ENCODE data around the gene DNTT. TPM values are rescaled to one million over a fixed set of nuclear protein-coding genes. Genes with fewer than 3 reads are reported as not detected.

DNTT gene
- total and polyA plus RNA-seq, 2 of the 13 experiments (the other 11 are each of a cell fraction or from before 2014, with no cell fraction given): not detected

GRCh38 chr10:96305019-96305418, 785 bp downstream of the DNTT start:
- Histone ChIP-seq H3K36me3 (replicated peaks in 1 of 2; ENCODE audit: control insufficient read depth in 1 of 2, insufficient read depth in 2 of 2, low read length in 2 of 2) (no peaks in the 10 kb centered on the region), H2AFZ (ENCODE audit: low read length) (no peak overlapping the region), H3K9ac (ENCODE audit: insufficient read depth, low read depth, low read length) (no peak overlapping the region), H3K27me3 (ENCODE audit: control insufficient read depth in 1 of 2, insufficient read depth in 2 of 2, low read length in 2 of 2) (peaks cover 1 to 3% of the 10 kb centered on the region in 2 experiments; a peak in 2 of 5 replicates), H3K9me3 (ENCODE audit: low read length) (no peaks in the 10 kb centered on the region), H3K27ac (ENCODE audit: extremely low read length, insufficient read depth, low read length) (no peak overlapping the region), H3K4me1 (ENCODE audit: insufficient read depth, low read length) (no peaks in the 10 kb centered on the region), H3K4me2 (ENCODE audit: low read depth, low read length) (no peak overlapping the region), H3K4me3 (replicated peaks in 1 of 3; ENCODE audit: insufficient read depth in 1 of 3, low read depth in 2 of 3, low read length in 3 of 3) (no peak overlapping the region), H3K79me2 (ENCODE audit: insufficient read depth, low read length) (no peaks in the 10 kb centered on the region), H4K20me1 (ENCODE audit: insufficient read depth, low read length) (no peaks in the 10 kb centered on the region)
- BruUV-seq (replicated peaks): no TSS peak
- TF ChIP-seq ZKSCAN5 (CRISPR knock-in tag; IDR thresholded peaks at IDR 0.05): no peak
- no peak for TF ChIP-seq KLF12 (CRISPR knock-in tag; IDR thresholded peaks at IDR 0.05; ENCODE audit: borderline replicate concordance)
- TF ChIP-seq NR2F1 (CRISPR knock-in tag; IDR thresholded peaks at IDR 0.05): no peak
- TF ChIP-seq STAT5B (CRISPR knock-in tag; IDR thresholded peaks at IDR 0.05): no peak
- no peak for TF ChIP-seq ZNF605 (CRISPR knock-in tag; IDR thresholded peaks at IDR 0.05)
- TF ChIP-seq HMGXB4 (CRISPR knock-in tag; IDR thresholded peaks at IDR 0.05; ENCODE audit: borderline replicate concordance in 1 of 2, low read depth in 1 of 2): no peak
- TF ChIP-seq, protein P1, sequence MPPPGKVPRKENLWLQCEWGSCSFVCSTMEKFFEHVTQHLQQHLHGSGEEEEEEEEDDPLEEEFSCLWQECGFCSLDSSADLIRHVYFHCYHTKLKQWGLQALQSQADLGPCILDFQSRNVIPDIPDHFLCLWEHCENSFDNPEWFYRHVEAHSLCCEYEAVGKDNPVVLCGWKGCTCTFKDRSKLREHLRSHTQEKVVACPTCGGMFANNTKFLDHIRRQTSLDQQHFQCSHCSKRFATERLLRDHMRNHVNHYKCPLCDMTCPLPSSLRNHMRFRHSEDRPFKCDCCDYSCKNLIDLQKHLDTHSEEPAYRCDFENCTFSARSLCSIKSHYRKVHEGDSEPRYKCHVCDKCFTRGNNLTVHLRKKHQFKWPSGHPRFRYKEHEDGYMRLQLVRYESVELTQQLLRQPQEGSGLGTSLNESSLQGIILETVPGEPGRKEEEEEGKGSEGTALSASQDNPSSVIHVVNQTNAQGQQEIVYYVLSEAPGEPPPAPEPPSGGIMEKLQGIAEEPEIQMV (CRISPR knock-in tag; IDR thresholded peaks at IDR 0.05; ENCODE audit: low read depth): no peak
- TF ChIP-seq, protein P2, sequence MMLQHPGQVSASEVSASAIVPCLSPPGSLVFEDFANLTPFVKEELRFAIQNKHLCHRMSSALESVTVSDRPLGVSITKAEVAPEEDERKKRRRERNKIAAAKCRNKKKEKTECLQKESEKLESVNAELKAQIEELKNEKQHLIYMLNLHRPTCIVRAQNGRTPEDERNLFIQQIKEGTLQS (CRISPR knock-in tag; IDR thresholded peaks at IDR 0.05): no peak
- TF ChIP-seq GABPB1 (CRISPR knock-in tag; IDR thresholded peaks at IDR 0.05): no peak
- no peak for TF ChIP-seq ELF3 (CRISPR knock-in tag; IDR thresholded peaks at IDR 0.05)
- no peak for TF ChIP-seq ZNF577 (CRISPR knock-in tag; IDR thresholded peaks at IDR 0.05; ENCODE audit: borderline replicate concordance, low read depth)
- ATAC-seq (no peak), DNase-seq (ENCODE audit: low spot score) (no peak), FAIRE-seq (no peak)
- ChIA-PET POLR2A (no interaction called here), CTCF (ENCODE audit: low intra/inter-chr PET ratio, low total read pairs) (no interaction called here)
- intact Hi-C loops (cut with micrococcal nuclease; ENCODE audit: unreplicated experiment) (no loop called here), in situ Hi-C loops (cut with HindIII; ENCODE audit: extremely low pct_ligation_motif_present, low pct_unique_long_range_greater_than_20kb) (no loop called here)
- WGBS (ENCODE audit: low lambda C conversion rate): 45% methylated on average over 3 of the region's 3 CpGs
